Heart left ventricle (tissue), 16 donors: Measurements from ENCODE around the gene STPG4. TPM values are rescaled to one million over a fixed set of nuclear protein-coding genes. Genes with fewer than 3 reads are reported as not detected.

Source experiments
- ATAC-seq, 4 donors: fragments of 200-7000 bp; cut with Tn5 transposase; one replicate each; pipeline ENCODE4 v1.9.1; 2020 to 2022; ENCODE audit warnings: moderate library complexity in 4 of 4, mild to moderate bottlenecking in 3 of 4, moderate number of reproducible peaks in 1 of 4
- DNase-seq, 5 donors: peaks; one replicate each; pipeline ENCODE4 v3.0.0-alpha.2; 2020
- H3K27ac ChIP-seq, 12 donors: fragments of 200-600 bp; sonication (generic) in 4 of 12; one replicate each; pipeline versions ENCODE4 v1.5.0 to v1.8.0; 2016 to 2022; ENCODE audit warnings: mild to moderate bottlenecking in 2 of 12
- H3K27me3 ChIP-seq, 9 donors: fragments of 200-600 bp; sonication (generic) in 2 of 9; one replicate each; pipeline versions ENCODE4 v1.5.1 to v1.8.0; 2016 to 2022; ENCODE audit warnings: mild to moderate bottlenecking in 3 of 9
- H3K36me3 ChIP-seq, 9 donors: fragments of 200-600 bp; sonication (generic) in 2 of 9; one replicate each; pipeline versions ENCODE4 v1.5.0 to v1.8.0; 2018 to 2022; ENCODE audit warnings: mild to moderate bottlenecking in 2 of 9
- H3K4me1 ChIP-seq, 12 donors: fragments of 200-600 bp; sonication (generic) in 4 of 12; one replicate each; pipeline versions ENCODE4 v1.5.0 to v1.8.0; 2016 to 2022; ENCODE audit warnings: mild to moderate bottlenecking in 3 of 12
- H3K4me3 ChIP-seq, 12 donors: fragments of 200-600 bp; sonication (generic) in 4 of 12; one replicate each; pipeline versions ENCODE4 v1.5.0 to v1.8.0; 2017 to 2022; ENCODE audit warnings: mild to moderate bottlenecking in 9 of 12, moderate library complexity in 4 of 12
- H3K9me3 ChIP-seq, 12 donors: fragments of 200-600 bp; sonication (generic) in 4 of 12; one replicate each; pipeline versions ENCODE4 v1.5.0 to v1.8.0; 2016 to 2022; ENCODE audit warnings: mild to moderate bottlenecking in 1 of 12
- CTCF ChIP-seq, 12 donors: fragments of 200-600 bp; sonication (generic) in 4 of 12; IDR thresholded peaks; one replicate each; pipeline versions ENCODE4 v1.5.0 to v1.8.0; 2018 to 2022; ENCODE audit warnings: antibody characterized with exemption in 12 of 12, mild to moderate bottlenecking in 5 of 12
- POLR2A ChIP-seq, 2 donors: fragments of 450-650 bp; IDR thresholded peaks; one replicate each; pipeline ENCODE4 v1.6.1; 2017; ENCODE audit warnings: antibody characterized with exemption in 2 of 2, mild to moderate bottlenecking in 2 of 2, moderate library complexity in 2 of 2
- WGBS, 4 donors: extraction: QIAGEN DNeasy Blood & Tissue Kit in 2 of 4; methylation state at CpG; one replicate each; pipeline versions ENCODE4 v1.1.5 to v1.1.7; 2013 to 2018; 5-methylcytosine and 5-hydroxymethylcytosine counted together
- intact Hi-C, 10 donors: fragments of 100-400 bp; cut with DNase I; formaldehyde crosslinking; loops; one replicate each; pipeline versions ENCODE4 v1.11.1 to v1.14.2; 2022
- polyA plus RNA-seq, 2 donors: library from polyadenylated mRNA; stranded (reverse); fragments of 200-250 nt; gene quantifications; one replicate each; pipeline ENCODE4 v1.2.3, GENCODE V29; 2013
- total RNA-seq, 9 donors: library from RNA; depleted of rRNA in 2 of 9; stranded (reverse); fragments of >200 nt in 2 of 9; fragmentation: NEBNext Ultra II Directional in 3 of 9; extraction: Animal tissue kit (Norgen Biotek cat#: 25700) in 3 of 9; gene quantifications; one replicate each; pipeline versions ENCODE4 v1.1.0 to v1.2.4, GENCODE V29; 2016 to 2023
- donor health status: ischemic (EF 13 %, LVEDD 7.1; RV severe dilation, severe dysfunction).
- donor health status: healthy with polysubstance abuse.
- donor health status: DM: no; HTN: yes; CAD: no.
- donor health status: DM: no; HTN: no; CAD: no.
- donor health status: ischemic (EF 25% LVEDD 6.9; RV normal size, moderate dysfunction).
- donor health status: ischemic (EF 25% LVEDD 5.7; RV mildly dilated, moderate dysfunction).
- donor health status: healthy.
- donor health status: DM: yes; HTN: yes; CAD: no.
- donor health status: ischemic (EF 35%, LVEDD 5.7; RV mildly dilated, moderate dysfunction).
- donor health status: nonischemic (EF 11% LVEDD 7.7; RV severe dilation, severe dysfunction).
- donor health status: DM: yes; HTN: yes; CAD: no.
- donor health status: PGD.
- donor health status: ischemic (EF 29% LVEDD 5.4; RV normal size, mild dysfunction).
- donor health status: nonischemic (EF 23%, LVEDD 6.1; RV moderate dilation, normal function).

STPG4 gene
- total and polyA plus RNA-seq, 11 donors = 0.52 TPM; not detected in 10

DNA sequence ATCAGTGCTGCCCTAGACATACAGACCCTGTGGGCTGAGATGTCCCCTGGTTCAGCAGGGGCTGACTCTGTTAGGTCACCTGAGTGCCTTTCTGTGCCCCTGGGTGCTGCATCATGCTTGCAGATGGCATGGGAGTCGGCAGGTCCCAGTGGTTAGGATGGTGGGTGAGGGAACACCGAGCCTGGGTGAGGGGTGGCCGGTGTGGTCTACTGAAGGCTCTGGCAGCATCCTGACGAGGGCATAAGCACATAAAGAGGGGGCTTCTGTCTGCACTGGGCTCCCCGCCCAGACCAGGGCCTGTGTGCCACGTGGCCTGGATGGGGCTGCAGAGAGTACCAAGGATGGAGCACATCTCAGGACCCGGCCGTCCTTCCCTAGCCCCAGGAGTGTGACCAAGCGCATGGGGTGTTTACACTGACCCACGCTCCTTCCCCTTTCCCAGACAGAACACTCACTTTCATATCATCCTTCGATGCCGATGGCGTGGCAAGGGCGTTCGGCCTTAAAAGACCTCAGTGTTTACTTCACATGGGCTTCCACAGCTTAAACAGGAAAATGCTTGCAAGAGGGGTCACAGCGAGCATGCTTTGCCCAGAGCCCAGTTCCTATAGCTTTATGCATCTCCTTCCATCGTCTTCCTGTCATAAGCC, 115.1 kb downstream of the STPG4 start:
- TF ChIP-seq CTCF (IDR thresholded peaks at IDR 0.05) = no peak
- no peak for TF ChIP-seq POLR2A (IDR thresholded peaks at IDR 0.05)
- Histone ChIP-seq H3K27ac (peak overlapping the region; percentile 22 to 86 (median 80)), H3K4me3 (no peak overlapping the region), H3K36me3 (peaks cover 0 to 21% (median 0%) of the 10 kb centered on the region in 9 donors), H3K4me1 (peaks cover 12 to 90% (median 62%) of the 10 kb centered on the region in 12 donors), H3K27me3 (no peaks in the 10 kb centered on the region), H3K9me3 (no peaks in the 10 kb centered on the region)
- no peak for ATAC-seq
- WGBS, 4 donors = 85 to 95% (median 90%) methylated on average over 14 to 17 of the region's 17 CpGs
- intact Hi-C loops = loop anchor here in 1 of 10 donors (5.0 kb wide), 1 partner anchor 232 kb away; no protein-coding TSS in a partner anchor
- no peak for DNase-seq

DNA sequence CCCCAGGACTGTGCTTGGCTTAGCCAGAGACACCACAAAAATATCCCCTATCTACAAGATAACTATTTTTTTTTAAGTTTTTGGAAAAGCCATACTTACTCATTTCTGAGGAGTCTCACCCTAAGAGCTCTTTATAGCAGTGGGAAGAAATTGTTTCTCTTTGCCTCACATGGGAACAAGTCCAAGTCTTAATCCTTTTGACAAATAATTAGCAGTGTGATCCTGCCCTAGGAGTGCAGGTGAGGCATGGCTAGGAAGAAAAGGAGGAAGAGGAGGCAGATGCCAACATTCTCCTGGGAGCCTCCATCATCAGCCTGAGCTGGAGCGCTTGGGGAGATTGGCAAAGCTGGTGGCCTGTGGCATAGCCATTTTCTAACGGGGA, 115.6 kb downstream of the STPG4 start:
- no peak for ATAC-seq
- Histone ChIP-seq H3K9me3 (no peaks in the 10 kb centered on the region), H3K4me1 (peaks cover 12 to 96% (median 68%) of the 10 kb centered on the region in 12 donors), H3K27me3 (no peaks in the 10 kb centered on the region), H3K4me3 (no peak overlapping the region), H3K27ac (peak overlapping the region in 9 of 12 donors; percentile 60 to 86 (median 78)), H3K36me3 (peaks cover 0 to 15% (median 0%) of the 10 kb centered on the region in 9 donors)
- 88 to 100% (median 92%) methylated on average over 2 of the region's 2 CpGs for WGBS, 4 donors
- intact Hi-C loops = loop anchor here in 1 of 10 donors (5.0 kb wide), 1 partner anchor 233 kb away; no protein-coding TSS in a partner anchor
- no peak for TF ChIP-seq POLR2A (IDR thresholded peaks at IDR 0.05)
- DNase-seq = no peak

DNA sequence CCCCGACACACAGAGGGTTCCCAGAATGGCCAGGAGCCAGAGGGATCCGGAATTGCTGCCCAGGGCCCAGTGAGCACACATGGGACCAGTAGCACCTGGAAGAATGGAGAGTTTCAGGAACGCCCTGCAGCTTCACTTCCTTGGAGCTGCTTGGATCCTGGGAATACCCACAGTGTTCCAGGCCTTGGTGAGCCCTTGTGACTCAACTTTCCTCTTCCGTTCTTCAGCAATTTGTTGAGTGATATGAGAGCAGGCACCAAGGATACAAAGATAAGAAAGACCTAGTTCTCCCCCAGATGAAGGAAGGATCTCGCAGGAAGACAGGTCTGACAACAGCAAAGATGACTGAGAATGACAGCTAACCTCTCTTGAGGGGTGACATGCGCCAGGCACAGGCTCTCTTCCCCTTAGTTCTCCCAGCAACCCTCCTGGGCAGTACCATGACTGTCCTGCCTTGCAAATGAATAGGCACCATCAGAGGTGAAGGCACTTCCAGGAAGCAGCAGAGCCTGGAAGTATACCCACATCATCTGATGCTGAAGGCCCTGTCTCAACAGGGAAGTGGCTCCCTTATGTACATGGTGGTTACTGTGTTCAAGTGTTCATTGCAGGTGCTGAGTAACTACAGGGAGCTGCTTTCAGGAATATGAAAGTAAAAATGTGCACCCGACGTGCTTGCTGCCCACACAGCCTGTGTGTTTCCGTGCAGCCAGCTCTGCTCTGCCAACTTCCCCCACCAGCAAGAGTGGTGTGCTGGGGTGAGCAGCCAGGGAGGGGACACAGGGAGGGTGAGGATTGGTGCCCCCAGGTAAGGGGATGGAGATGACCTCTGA, 116.2 kb downstream of the STPG4 start:
- no peaks in the 10 kb centered on the region for H3K27me3 ChIP-seq
- DNase-seq (no peak), ATAC-seq (no peak)
- H3K36me3 ChIP-seq = peaks cover 0 to 11% (median 0%) of the 10 kb centered on the region in 9 donors
- TF ChIP-seq CTCF (IDR thresholded peaks at IDR 0.05) = no peak
- TF ChIP-seq POLR2A (IDR thresholded peaks at IDR 0.05) = no peak
- peak overlapping the region in 7 of 12 donors; percentile 11 to 86 (median 77) for H3K27ac ChIP-seq
- intact Hi-C loops = loop anchor here in 1 of 10 donors (5.0 kb wide), 1 partner anchor 233 kb away; no protein-coding TSS in a partner anchor
- WGBS, 4 donors = 66 to 87% (median 80%) methylated on average over 9 of the region's 9 CpGs
- H3K9me3 ChIP-seq = no peaks in the 10 kb centered on the region
- H3K4me1 ChIP-seq = peaks cover 12 to 97% (median 71%) of the 10 kb centered on the region in 12 donors
- no peak overlapping the region for H3K4me3 ChIP-seq

DNA sequence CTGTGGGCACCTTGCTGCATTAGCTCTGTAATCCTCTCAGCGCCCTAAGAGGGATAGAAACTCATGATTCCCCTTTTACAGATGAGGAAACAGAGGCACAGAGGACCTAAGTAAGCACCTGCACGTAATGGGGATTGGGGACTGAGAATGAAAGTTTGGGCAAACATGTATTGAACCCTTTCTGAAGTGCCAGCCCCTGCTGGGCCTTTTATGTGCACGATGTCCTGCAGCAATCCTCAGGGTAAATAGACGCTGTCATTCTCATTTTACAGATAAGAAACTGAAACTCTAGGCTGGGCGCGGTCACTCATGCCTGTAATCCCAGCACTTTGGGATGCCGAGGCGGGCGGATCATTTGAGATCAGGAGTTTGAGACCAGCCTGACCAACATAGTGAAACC, 117.4 kb downstream of the STPG4 start:
- no peak overlapping the region for H3K4me3 ChIP-seq
- TF ChIP-seq CTCF (IDR thresholded peaks at IDR 0.05) (no peak), POLR2A (IDR thresholded peaks at IDR 0.05) (no peak)
- ATAC-seq (no peak), DNase-seq (no peak)
- 82 to 85% (median 84%) methylated on average over 9 of the region's 9 CpGs for WGBS, 4 donors
- peaks cover 0 to 11% (median 0%) of the 10 kb centered on the region in 9 donors for H3K36me3 ChIP-seq
- H3K27me3 ChIP-seq = no peaks in the 10 kb centered on the region
- intact Hi-C loops = loop anchor here in 1 of 10 donors (5.0 kb wide), 1 partner anchor 235 kb away; no protein-coding TSS in a partner anchor
- H3K9me3 ChIP-seq = no peaks in the 10 kb centered on the region
- H3K4me1 ChIP-seq = peaks cover 20 to 97% (median 71%) of the 10 kb centered on the region in 12 donors
- no peak overlapping the region for H3K27ac ChIP-seq

Other genes with a start within 250 kb of the STPG4 start
- gene MCFD2, start 239.5 kb downstream of the STPG4 start, total RNA-seq = 10 to 100 TPM; 47.4 to 88.8 (median 63.4) TPM
- 100 to 1,000 TPM in 1 of 2 donors, 10 to 100 TPM in 1; 16.1 to 113 TPM for gene MCFD2, start 239.5 kb downstream of the STPG4 start, polyA plus RNA-seq
- gene TTC7A, start 214.1 kb downstream of the STPG4 start, total RNA-seq = 10 to 100 TPM in 2 of 9 donors, 1 to 10 TPM in 7; 5.6 to 18.5 (median 8.1) TPM
- 1 to 10 TPM; 7.2 TPM for gene TTC7A, start 214.1 kb downstream of the STPG4 start, polyA plus RNA-seq
- 100 to 1,000 TPM; 334 to 623 (median 442) TPM for gene CALM2, start 21.2 kb upstream of the STPG4 start, total RNA-seq
- gene CALM2, start 21.2 kb upstream of the STPG4 start, polyA plus RNA-seq = 100 to 1,000 TPM; 419 to 437 TPM
- gene EPCAM, start 214.0 kb upstream of the STPG4 start, total RNA-seq = 1 to 10 TPM in 1 of 9 donors, under 1 TPM in 3, not detected in 5; 0.20 to 1.1 (median 0.37) TPM
- under 1 TPM; 0.15 to 0.30 TPM for gene EPCAM, start 214.0 kb upstream of the STPG4 start, polyA plus RNA-seq
- gene MSH2, start 247.8 kb upstream of the STPG4 start, total RNA-seq = 10 to 100 TPM in 7 of 9 donors, 1 to 10 TPM in 2; 7.7 to 19.0 (median 13.2) TPM
- 10 to 100 TPM in 1 of 2 donors, 1 to 10 TPM in 1; 4.4 to 11.4 TPM for gene MSH2, start 247.8 kb upstream of the STPG4 start, polyA plus RNA-seq